CD4-positive, alpha-beta T cell treated with Interleukin-4 for 1 hour (primary cell): Measurements from ENCODE around the gene AURKA.

ENCODE experiments used
- DNase-seq, 2 donors: peaks; one replicate each; pipeline ENCODE4 v3.0.0-alpha.2; 2020 to 2022

The AURKA gene

DNA sequence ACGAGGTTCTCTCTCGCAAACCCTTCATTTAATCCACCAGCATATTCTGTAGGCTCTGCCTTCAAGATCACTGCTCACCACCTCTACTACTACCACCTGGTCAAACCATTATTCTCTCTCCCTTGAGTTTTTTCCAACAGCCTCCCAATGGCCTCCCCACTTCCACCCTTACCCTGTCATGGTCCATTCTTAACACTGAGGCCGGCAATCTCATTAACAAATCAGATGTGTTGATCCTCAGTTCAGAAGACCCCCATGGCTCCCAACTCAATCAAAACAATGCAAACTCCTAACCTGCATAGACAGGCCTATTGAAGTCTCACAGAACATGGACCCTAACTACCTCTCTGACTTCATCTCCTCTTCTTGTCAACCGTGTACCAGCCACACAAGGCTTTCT is 2.2 kb downstream of the AURKA start:
- no peak for DNase-seq

DNA sequence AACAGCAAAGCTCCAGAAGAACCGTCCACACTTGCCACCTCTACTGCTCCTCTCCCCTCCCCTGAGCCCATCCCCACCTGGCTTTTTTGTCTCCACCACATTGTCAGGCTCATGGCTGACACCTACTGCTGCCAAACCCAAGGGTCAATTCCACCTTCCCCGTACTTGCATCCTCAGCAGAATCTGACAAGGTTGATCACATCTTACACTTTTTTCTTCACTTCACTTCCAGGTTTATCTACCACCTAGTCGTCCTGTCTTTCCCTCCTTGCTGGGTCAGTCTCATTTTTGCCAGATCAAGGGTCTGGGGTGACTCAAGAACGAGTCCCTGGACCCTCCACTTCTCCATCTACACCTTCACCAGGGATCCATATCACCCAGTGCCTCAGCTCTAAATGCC is 3.1 kb downstream of the AURKA start:
- no peak for DNase-seq

DNA sequence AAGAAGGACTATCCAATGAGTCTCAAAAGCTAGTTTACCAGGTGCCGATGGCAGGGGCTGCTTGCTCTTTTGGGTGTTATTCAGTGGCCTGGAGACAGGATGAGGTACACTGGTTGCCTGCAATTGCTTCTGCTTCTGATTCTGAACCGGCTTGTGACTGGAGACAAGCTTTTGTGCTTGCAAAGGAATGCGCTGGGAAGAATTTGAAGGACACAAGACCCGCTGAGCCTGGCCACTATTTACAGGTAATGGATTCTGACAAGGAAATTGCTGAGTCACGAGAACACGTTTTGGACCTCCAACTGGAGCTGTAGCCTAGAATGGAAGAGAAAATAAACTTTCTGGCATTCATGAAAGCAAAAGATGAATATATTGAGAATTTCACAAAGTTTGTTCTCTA is 5.8 kb downstream of the AURKA start:
- DNase-seq = no peak

DNA sequence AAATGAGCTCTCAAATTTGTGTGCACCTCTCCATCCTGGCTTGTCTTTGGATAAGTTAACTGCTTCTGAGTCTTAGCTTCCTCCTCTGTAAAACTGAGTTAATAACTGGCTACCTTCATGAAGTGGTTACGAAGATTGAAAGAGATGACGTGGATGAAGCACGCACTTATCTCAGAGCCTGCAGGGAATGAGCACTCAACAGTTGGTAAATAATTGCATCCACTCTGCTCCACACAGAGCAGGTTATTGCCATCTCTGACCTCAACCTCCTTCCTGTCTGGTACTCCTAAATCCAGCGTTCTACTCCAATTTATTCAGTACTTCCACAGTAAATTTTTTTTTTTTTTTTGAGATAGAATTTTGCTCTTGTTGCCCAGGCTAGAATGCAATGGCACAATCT is 6.9 kb downstream of the AURKA start:
- DNase-seq = no peak

DNA sequence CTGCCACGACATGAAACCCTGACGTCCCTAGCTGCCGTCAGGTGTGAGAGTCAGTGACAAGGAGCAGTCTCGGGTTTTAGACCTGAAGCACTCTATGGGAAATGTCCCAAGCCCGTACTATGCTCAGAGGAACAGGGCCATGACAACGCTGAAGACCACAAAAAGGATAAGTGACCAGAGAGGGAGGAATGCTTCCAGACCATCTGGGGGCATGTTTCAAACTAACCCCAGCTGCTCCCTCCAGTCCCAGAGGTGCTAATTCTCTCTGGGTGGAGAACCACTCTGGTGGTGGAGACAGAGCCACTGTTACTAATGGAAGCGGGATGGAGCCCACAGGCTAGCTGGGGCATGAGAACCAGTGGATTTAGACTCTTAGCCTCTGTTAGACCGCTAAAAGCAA is 8.7 kb downstream of the AURKA start:
- no peak for DNase-seq

DNA sequence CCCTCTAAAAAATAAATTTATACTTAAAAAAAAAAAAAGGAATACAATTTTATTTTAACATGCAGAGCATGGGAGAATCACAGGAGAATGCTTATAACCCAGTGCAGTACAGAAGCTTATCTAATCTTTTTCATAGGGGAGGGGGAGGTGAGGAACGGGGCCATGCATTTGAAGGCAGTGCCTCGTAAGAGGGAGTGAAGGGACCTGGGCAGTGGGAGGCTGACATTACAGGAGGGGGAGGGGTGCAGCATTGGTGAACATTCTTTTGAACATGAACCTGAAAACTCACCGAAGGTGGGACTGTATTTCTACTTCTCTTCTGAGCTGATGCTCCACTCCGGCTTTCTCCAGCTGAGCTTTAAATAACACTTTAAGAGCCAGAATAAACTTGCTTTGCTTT is 9.3 kb downstream of the AURKA start:
- DNase-seq = no peak

DNA sequence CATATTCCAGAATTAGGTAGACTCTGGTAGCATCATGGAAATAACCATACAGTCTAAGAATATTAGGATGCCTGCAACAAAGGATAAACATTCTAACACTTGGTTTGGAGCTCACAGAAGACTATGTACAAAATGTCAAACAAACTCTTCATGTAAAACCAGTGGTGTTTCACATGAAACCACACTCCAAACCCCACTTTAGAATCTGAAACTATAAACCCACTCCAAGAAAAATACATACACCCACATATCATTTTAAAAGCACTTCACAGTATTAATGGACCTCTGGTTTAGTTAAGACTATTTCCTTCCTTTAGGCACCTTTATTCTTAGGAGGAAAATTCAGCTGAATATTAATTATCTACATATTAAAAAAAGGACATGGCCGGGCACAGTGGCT is 10.5 kb downstream of the AURKA start:
- DNase-seq = no peak

DNA sequence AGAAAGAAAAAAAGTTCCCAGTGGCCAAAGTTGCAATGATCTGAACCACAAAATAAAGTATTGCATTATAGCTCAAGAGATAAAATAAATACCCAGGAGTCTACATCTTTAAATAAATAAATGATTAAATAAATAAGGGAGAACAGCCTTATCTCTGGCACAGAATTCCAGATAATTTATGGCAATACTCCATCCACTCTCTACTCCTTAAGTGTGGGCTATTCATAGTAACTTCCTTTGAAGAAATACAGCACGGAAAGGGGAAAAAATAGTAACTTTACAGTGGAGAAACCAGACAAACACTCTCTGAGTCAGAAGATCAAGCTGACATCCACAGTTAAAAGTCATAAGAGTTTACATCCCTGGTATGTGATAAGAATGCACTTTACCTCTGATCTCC is 11.6 kb downstream of the AURKA start:
- no peak for DNase-seq

DNA sequence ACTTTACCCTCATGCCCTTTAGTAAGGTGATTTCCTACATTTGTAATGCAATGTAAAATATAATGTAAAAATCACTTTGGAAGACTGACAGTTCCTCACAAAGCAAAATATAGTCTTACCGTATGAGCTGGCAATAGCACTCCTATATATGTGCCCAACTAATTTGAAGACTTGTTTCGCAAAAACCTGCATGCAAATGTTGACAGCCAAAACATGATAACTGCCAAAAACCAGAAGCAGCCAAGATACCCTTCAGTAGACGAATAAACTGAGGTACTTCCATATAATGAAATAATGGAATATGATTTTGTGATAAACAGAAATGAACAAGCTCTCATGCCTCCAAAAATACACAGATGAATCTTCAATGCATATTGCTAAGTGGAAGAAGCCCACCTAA is 13.6 kb downstream of the AURKA start:
- no peak for DNase-seq

DNA sequence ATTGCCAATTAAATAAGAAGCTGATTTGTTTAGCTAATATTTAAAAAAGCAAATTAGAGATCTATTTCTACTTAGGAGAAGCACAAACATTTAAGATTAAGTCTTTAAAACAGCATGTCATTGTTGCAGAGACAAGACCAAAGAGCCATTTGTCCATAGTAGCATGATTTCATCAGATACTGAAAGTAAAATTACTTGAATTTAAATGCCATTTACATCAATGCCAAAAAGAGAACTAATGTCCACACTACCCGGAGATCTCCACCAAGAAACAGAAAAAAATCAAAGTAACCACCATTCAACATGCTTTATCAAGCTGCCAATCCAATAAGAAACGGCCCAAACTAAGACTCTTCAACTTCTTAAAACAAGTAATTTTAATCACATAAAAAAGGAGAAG is 15.7 kb downstream of the AURKA start:
- DNase-seq = no peak

DNA sequence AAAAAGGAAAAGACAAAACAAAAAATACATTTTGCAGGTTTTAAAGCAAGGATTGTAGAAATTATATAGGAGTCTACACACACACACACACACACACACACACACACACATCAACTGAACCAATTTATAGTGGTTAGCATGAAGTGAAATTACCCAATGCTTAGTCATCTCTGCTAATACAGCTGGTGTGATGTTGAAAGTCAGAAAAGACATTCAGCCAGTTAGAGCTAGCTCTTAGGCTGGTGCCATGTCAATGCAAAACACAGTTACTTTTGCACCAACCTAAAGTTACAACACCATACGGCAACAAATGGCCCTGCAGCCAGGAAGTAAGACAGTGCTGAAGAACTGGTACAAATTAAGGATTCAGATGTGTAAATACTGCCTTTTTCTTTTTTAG is 18.1 kb downstream of the AURKA start:
- DNase-seq = peak; percentile 25 to 42

DNA sequence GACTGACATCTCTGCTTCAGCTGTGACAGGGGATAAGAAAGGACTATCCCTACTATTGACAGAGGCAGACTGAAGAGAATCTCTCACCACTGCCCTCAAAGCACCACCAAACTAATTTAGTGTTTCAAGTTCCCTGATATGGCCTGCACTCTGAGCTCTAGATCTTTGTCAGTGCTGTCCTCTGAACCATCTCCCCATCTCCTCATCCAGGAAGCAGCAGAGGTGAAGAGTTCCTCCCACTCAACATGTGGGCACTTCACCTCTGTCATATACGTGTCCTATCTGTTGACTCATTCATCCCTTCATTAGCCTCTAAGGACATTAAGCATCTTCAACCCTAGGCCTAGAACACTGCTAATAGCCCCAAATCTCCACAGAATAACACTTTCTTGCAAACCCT is 19.2 kb downstream of the AURKA start:
- DNase-seq = no peak

DNA sequence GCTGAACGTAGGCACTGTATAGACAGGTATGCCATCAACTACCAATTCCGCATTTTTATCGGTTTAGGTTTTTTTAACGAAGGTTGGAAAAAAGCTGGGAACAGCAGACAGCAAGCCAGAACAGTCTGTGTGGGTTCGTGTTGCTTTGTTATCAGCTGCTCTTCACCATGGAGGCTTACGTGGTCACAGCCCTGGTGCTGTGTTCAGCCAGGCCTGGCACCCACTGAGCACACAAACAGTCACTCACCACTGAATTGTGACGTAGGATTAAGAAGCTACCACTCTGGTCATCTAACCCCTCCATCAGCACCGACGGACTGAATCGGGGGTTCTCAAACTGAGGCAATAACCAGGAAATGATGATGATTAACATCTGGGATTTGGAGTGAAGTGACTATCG is 20.0 kb downstream of the AURKA start:
- DNase-seq = no peak

DNA sequence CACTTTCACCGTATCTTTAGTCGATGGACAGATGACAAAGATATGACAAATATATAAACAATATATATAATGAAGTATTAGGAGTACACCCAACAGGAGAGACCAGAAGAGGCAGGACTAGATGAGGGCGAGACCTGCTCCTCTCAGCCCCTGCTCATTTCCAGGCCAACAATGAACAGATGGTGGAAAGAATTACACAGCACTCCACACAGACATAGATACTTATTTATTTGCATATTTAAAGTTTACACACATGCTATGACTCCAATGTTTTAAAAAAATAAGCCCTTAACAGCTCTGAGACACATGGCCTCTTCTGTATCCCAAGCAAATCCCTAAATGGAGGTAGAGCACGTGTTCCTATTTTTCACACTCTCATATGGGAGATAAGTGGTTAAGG is 22.8 kb downstream of the AURKA start:
- no peak for DNase-seq

DNA sequence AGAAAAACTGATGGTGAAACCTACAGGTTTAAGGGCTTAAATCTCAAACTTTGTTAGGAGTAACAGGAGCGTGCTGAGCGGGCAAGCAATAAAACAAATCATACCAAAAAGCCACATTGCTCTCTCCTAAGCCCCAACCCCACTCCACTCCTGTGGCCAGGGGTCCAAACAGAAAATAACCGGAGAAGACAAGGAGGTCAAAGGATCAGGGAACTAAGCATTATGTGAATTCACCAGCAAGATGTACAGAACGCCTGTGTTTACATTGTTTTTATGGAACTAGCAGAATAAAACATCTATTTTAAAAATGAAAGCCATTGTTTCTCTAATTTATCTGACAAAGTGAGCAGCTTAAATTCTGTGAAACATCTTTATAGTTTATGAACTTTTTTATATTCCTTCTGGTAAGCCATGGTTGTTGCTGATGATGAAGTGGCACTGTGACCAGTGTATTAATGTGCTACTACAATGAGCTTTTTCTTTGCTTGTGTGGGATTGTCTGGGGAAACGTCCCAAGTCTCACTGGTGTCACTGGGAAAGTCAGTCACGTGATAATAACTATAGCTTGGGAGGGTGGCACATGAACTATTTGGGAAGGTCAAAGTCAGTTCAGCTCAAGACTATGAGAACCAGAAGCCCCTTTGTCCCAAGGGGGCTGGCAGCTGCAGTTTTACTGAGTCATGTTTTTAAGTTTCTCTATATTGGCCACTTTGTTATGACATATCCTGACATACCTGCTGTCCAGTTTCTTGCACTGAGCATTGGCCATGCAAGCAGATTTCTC is 23.5 kb downstream of the AURKA start:
- no peak for DNase-seq

DNA sequence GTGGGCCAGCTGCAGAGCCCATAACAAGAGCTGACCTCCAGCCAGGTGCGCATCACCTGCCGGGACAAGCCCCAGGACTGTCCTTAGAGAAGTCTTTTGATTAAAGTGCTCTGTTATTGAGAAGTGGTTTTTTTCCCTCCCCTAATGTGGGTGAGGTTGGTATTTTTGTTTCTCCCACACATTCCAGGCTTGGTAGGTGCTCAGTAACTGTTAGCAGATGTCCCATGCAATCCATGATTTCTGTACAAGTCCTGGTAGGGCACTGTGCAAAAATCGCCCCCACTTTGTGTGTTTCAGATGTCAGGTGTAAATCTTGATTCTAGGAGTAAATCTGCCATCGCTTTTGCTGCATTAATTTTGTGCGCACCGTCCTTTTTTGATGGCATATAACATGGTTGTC is 28.5 kb downstream of the AURKA start:
- DNase-seq = no peak

DNA sequence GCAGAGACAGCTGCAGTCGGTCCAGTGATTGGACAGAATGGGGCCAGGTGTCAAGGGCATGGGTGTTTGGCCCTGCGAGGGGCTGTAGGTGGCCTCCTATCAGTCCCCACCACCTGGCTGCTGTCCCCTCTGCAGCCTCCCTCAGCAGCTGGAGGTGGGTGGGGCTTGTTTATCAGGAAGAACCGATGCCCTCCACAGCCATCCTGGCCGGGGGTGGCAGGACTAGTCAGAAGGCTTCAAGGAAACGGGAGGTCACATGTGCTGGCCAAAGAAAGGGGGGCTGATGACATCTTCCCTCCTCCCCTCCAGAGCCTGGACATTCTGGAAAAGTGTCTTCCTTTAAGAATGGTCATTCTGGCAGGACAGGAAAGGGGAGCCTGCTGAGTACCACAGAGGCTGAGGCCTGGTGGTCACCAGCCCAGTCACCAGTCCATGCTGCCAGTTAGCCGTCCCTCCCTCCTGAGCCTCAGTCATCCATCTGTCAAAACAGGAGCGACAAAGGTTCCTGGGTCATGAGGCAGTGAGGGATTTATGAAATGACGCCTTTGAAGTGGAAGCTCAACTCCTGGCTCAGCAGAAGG is 29.1 kb downstream of the AURKA start:
- DNase-seq = no peak

DNA sequence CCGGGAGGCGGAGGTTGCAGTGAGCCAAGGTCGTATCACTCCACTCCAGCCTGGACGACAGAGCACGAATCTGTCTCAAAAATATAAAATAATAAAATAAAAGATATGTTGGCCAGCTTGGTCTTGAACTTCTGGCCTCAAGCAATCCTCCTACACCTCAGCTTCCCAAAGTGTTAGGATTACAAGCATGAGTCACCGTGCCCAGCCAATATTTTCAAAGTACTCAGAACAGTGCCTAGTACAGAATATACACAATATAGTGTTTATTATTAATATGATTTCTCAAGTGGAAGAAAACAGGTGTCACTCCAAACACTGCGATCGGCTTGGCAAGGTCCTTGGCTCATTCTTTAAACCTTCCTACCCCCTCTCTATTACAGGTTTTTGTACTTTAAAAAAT is 30.1 kb downstream of the AURKA start:
- DNase-seq = no peak

DNA sequence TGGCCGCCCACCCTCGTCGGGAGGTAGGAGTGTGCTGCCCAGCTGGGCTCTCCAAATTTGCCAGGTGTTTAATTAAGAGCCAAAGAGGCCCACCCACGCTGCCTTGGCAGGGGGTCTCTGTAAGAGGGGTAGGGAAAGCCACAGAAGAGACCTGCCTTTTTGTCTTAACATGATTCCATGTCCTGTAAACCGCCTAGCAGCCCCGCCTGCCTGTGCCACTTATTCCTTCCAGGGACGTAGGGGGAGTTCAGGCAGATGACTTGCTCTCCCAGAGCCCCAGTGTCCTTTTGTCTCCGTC is 31.2 kb downstream of the AURKA start:
- DNase-seq = no peak

DNA sequence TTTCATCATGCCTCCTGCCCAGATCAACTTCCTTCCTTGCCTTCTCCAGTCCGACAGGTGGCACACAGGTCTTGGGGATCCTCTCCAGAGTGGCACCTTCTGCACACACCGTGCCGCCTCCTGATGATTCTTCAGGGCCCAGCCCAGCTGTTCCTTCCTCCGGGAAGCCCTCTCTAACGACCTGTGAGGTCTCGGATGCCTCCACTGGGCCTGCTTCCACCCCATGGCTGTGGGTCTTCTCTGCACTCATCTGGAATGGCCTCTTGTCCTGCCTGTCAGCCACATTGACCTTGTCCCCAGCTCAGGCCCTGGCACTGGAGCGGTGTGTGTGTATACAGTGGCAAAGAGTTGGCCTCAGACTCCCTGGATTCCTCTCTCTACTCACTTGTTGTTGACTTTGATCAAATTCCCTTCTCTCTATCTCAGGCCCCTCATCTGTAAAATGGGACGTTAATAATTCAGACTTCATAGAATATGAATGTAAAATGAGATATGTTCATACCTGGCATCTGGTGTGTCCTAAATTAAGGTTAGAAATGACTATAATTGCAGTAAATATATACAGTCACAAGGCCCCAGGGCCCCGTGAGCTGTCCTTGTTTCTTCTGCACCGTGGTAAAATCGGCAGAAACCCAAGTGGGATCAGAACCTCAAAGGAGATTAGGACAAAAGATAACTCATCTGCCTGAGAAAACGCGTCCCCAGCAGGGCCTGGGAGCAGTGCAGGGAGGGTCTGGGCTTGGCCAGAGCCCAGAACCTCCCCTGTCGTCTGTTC is 31.7 kb downstream of the AURKA start:
- DNase-seq = no peak

DNA sequence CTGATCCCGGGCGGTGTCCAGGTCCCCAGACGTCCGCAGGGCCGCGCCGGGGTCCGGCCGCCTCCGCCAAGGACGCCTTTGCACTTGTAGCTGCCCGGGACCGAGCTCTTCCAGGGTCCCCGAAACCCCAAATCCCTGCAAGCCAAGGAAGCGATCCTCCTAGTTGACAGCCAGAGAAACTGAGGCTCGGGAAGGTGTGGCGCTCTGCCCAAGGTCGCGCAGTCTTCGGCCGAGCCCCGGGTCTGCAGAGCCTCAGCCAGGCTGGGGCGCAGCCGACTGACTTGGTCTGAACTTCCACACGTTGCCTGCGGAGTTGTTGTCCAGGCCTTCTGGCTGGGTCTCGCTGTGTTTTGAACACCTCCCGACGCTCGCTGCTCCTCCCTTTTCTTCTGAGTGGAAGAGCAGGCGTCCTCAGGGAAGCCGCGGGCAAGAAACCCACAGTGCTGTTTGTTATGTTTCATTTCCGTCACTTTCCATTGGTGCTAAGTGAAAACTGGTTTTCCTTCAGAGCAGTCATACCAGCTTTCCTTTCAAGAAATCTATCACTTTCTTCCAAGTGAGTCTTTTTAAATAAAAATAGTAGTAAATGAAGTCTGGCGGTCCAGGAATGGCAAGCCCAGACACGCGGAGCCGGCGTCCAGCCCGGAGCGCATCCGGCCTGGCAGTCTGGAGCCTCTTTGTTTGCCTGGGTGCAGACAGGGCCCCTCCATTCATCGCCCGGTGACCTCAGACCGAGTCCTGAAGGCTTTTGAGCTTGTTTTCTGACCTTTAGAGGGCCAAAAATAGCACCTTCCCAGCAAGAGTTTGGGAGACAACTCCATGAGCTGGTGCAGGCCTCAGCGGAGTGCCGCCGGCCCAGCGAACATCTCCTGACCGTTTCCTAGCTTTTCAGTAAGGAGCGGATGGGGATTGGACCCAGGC is 32.5 kb downstream of the AURKA start:
- DNase-seq = no peak

DNA sequence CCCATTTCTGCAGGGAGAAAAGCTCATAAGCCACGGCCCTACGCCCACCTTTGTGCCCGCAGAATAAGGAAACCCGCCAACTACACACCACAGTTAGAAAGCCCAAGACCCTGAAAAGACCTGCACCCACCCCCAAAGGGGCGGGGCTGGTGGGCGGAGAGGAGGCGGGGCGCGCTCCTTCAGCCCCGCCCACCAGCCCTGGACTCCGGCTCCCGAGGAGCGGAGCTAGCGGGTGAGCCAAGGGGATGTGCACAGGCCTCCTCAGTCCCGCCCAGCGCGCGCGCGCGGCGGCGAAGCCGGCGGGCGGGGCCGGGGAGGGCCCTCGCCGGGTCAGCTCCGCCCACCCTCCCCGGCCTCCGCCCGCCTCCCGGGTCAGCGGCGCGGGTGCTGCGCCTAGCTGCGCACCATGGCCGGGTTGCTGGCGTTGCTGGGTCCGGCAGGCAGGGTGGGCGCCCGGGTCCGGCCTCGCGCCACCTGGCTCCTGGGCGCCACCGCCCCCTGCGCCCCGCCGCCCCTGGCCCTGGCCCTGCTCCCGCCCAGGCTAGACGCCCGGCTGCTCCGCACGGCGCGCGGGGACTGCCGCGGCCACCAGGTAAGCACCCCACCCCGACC is 33.3 kb downstream of the AURKA start, which contains the start of gene FAM210B:
FAM210B (plus strand) TSS at position 375 of the 612 bp plus-strand sequence; CDS start at position 407, 32 bp downstream.
- peak; percentile 87 to 89 for DNase-seq

DNA sequence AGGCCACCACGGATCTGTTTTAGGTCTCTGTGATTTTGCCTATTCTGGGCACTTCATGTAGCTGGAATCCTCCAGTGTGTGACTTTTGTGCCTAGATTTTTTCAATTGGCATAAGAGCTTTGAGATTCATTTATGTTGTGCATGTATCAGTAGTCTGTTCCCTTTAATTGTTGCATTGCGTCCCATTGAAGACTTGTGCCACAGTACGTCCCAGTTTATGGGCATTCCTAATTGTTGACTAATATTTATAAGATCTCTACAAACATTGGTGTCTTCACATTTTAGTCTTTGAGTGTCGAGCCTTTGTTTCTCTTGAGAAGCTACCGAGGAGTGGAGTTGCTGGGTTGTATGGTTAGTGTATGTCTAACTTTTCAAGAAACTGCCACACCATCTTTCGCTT is 33.9 kb downstream of the AURKA start:
- DNase-seq = no peak
